Measurements from ENCODE around the gene SLC25A13.

Gene SLC25A13

GRCh38 chr7:96075510-96076349, 246.2 kb downstream of the SLC25A13 start:
- TF ChIP-seq CTCF (IDR thresholded peaks at IDR 0.05; ENCODE audit: insufficient read depth, low read depth, low read length, missing control alignments) = peak; percentile 78
- peak overlapping the region; percentile 2; the same call in 1 of the 2 replicates for H3K4me3 ChIP-seq (ENCODE audit: low read depth, low read length)
- peak; percentile 52 for DNase-seq (ENCODE audit: low read depth)

GRCh38 chr7:96074871-96075270, 247.0 kb downstream of the SLC25A13 start:
- TF ChIP-seq CTCF (IDR thresholded peaks at IDR 0.05; ENCODE audit: insufficient read depth, low read depth, low read length, missing control alignments) = no peak
- H3K4me3 ChIP-seq (ENCODE audit: low read depth, low read length) = no peak overlapping the region
- DNase-seq (ENCODE audit: low read depth) = no peak
